ENCODE measurements around the gene LRRC26.

Gene LRRC26

GRCh38 chr9:137180491-137180890 lies 10.6 kb upstream of the LRRC26 start:
- no peaks in the 10 kb centered on the region for H3K9me3 ChIP-seq (ENCODE audit: insufficient read depth, low read depth, low read length)
- no peak overlapping the region for H3K27ac ChIP-seq (ENCODE audit: low read depth, low read length)
- 95% methylated on average over 20 of the region's 20 CpGs for WGBS
- no peak overlapping the region for H3K9ac ChIP-seq (ENCODE audit: low read depth, low read length)
- H3K4me1 ChIP-seq (ENCODE audit: insufficient read depth, low read length) = no peaks in the 10 kb centered on the region
- H3K27me3 ChIP-seq (ENCODE audit: insufficient read depth, low read length) = peaks cover 5% of the 10 kb centered on the region; the same call in 1 of the 2 replicates
- H3K4me3 ChIP-seq (ENCODE audit: low read length) = no peak overlapping the region
- H3K36me3 ChIP-seq (ENCODE audit: insufficient read depth, low read length) = peaks cover 42% of the 10 kb centered on the region

- Histone ChIP-seq H3K27ac (ENCODE audit: low read depth, low read length) (no peak overlapping the region), H3K36me3 (ENCODE audit: insufficient read depth, low read length) (peaks cover 35% of the 10 kb centered on the region), H3K27me3 (ENCODE audit: insufficient read depth, low read length) (peaks cover 11% of the 10 kb centered on the region; the same call in 1 of the 2 replicates), H3K9me3 (ENCODE audit: insufficient read depth, low read depth, low read length) (no peaks in the 10 kb centered on the region), H3K4me3 (ENCODE audit: low read length) (no peak overlapping the region), H3K9ac (ENCODE audit: low read depth, low read length) (no peak overlapping the region), H3K4me1 (ENCODE audit: insufficient read depth, low read length) (no peaks in the 10 kb centered on the region)
- 95% methylated on average over 17 of the region's 17 CpGs for WGBS
These were observed 9.9 kb upstream of the LRRC26 start for GRCh38 chr9:137179761-137180160.

GRCh38 chr9:137178939-137179630 lies 9.2 kb upstream of the LRRC26 start:
- Histone ChIP-seq H3K9me3 (ENCODE audit: insufficient read depth, low read depth, low read length) (no peaks in the 10 kb centered on the region), H3K27me3 (ENCODE audit: insufficient read depth, low read length) (peaks cover 16% of the 10 kb centered on the region), H3K9ac (ENCODE audit: low read depth, low read length) (no peak overlapping the region), H3K27ac (ENCODE audit: low read depth, low read length) (no peak overlapping the region), H3K4me3 (ENCODE audit: low read length) (no peak overlapping the region), H3K36me3 (ENCODE audit: insufficient read depth, low read length) (peaks cover 31% of the 10 kb centered on the region), H3K4me1 (ENCODE audit: insufficient read depth, low read length) (no peaks in the 10 kb centered on the region)
- 92% methylated on average over 19 of the region's 19 CpGs for WGBS

GRCh38 chr9:137178201-137178938 lies 8.5 kb upstream of the LRRC26 start:
- no peaks in the 10 kb centered on the region for H3K9me3 ChIP-seq (ENCODE audit: insufficient read depth, low read depth, low read length)
- no peaks in the 10 kb centered on the region for H3K4me1 ChIP-seq (ENCODE audit: insufficient read depth, low read length)
- H3K27me3 ChIP-seq (ENCODE audit: insufficient read depth, low read length) = peaks cover 24% of the 10 kb centered on the region
- 93% methylated on average over 23 of the region's 23 CpGs for WGBS
- H3K36me3 ChIP-seq (ENCODE audit: insufficient read depth, low read length) = peaks cover 23% of the 10 kb centered on the region
- H3K4me3 ChIP-seq (ENCODE audit: low read length) = no peak overlapping the region
- no peak overlapping the region for H3K27ac ChIP-seq (ENCODE audit: low read depth, low read length)
- H3K9ac ChIP-seq (ENCODE audit: low read depth, low read length) = no peak overlapping the region

GRCh38 chr9:137176302-137177182 lies 6.7 kb upstream of the LRRC26 start:
- Histone ChIP-seq H3K9ac (ENCODE audit: low read depth, low read length) (no peak overlapping the region), H3K36me3 (ENCODE audit: insufficient read depth, low read length) (peaks cover 14% of the 10 kb centered on the region), H3K4me3 (ENCODE audit: low read length) (no peak overlapping the region), H3K27me3 (ENCODE audit: insufficient read depth, low read length) (peaks cover 37% of the 10 kb centered on the region), H3K9me3 (ENCODE audit: insufficient read depth, low read depth, low read length) (no peaks in the 10 kb centered on the region), H3K27ac (ENCODE audit: low read depth, low read length) (no peak overlapping the region), H3K4me1 (ENCODE audit: insufficient read depth, low read length) (no peaks in the 10 kb centered on the region)
- 61% methylated on average over 17 of the region's 17 CpGs for WGBS

- Histone ChIP-seq H3K9me3 (ENCODE audit: insufficient read depth, low read depth, low read length) (no peaks in the 10 kb centered on the region), H3K4me3 (ENCODE audit: low read length) (no peak overlapping the region), H3K27me3 (ENCODE audit: insufficient read depth, low read length) (peaks cover 48% of the 10 kb centered on the region), H3K4me1 (ENCODE audit: insufficient read depth, low read length) (no peaks in the 10 kb centered on the region), H3K9ac (ENCODE audit: low read depth, low read length) (no peak overlapping the region), H3K36me3 (ENCODE audit: insufficient read depth, low read length) (peaks cover 10% of the 10 kb centered on the region), H3K27ac (ENCODE audit: low read depth, low read length) (no peak overlapping the region)
- 39% methylated on average over 33 of the region's 33 CpGs for WGBS
These were observed 5.6 kb upstream of the LRRC26 start for GRCh38 chr9:137175345-137175961.

- no peak overlapping the region for H3K9ac ChIP-seq (ENCODE audit: low read depth, low read length)
- H3K9me3 ChIP-seq (ENCODE audit: insufficient read depth, low read depth, low read length) = no peaks in the 10 kb centered on the region
- no peak overlapping the region for H3K27ac ChIP-seq (ENCODE audit: low read depth, low read length)
- 16% methylated on average over 34 of the region's 34 CpGs for WGBS
- no peak overlapping the region for H3K4me3 ChIP-seq (ENCODE audit: low read length)
- no peaks in the 10 kb centered on the region for H3K4me1 ChIP-seq (ENCODE audit: insufficient read depth, low read length)
- peaks cover 5% of the 10 kb centered on the region for H3K36me3 ChIP-seq (ENCODE audit: insufficient read depth, low read length)
- peaks cover 54% of the 10 kb centered on the region for H3K27me3 ChIP-seq (ENCODE audit: insufficient read depth, low read length)
These were observed 5.0 kb upstream of the LRRC26 start for GRCh38 chr9:137174722-137175293.

GRCh38 chr9:137173796-137174664 lies 4.2 kb upstream of the LRRC26 start:
- WGBS = 88% methylated on average over 45 of the region's 45 CpGs
- peaks cover 4% of the 10 kb centered on the region; the same call in 1 of the 2 replicates for H3K36me3 ChIP-seq (ENCODE audit: insufficient read depth, low read length)
- no peaks in the 10 kb centered on the region for H3K9me3 ChIP-seq (ENCODE audit: insufficient read depth, low read depth, low read length)
- no peak overlapping the region for H3K27ac ChIP-seq (ENCODE audit: low read depth, low read length)
- H3K4me1 ChIP-seq (ENCODE audit: insufficient read depth, low read length) = no peaks in the 10 kb centered on the region
- peaks cover 62% of the 10 kb centered on the region for H3K27me3 ChIP-seq (ENCODE audit: insufficient read depth, low read length)
- H3K9ac ChIP-seq (ENCODE audit: low read depth, low read length) = no peak overlapping the region; the same call in 1 of the 2 replicates
- no peak overlapping the region for H3K4me3 ChIP-seq (ENCODE audit: low read length)

- Histone ChIP-seq H3K27me3 (ENCODE audit: insufficient read depth, low read length) (peaks cover 71% of the 10 kb centered on the region), H3K4me1 (ENCODE audit: insufficient read depth, low read length) (no peaks in the 10 kb centered on the region), H3K4me3 (ENCODE audit: low read length) (no peak overlapping the region), H3K36me3 (ENCODE audit: insufficient read depth, low read length) (peaks cover 4% of the 10 kb centered on the region; the same call in 1 of the 2 replicates), H3K27ac (ENCODE audit: low read depth, low read length) (no peak overlapping the region), H3K9me3 (ENCODE audit: insufficient read depth, low read depth, low read length) (no peaks in the 10 kb centered on the region), H3K9ac (ENCODE audit: low read depth, low read length) (no peak overlapping the region)
- WGBS = 86% methylated on average over 21 of the region's 21 CpGs
These were observed 3.3 kb upstream of the LRRC26 start for GRCh38 chr9:137172901-137173795.

Data from HUES64 (cell line).